ENCODE data around the gene CCT5.

DNA sequence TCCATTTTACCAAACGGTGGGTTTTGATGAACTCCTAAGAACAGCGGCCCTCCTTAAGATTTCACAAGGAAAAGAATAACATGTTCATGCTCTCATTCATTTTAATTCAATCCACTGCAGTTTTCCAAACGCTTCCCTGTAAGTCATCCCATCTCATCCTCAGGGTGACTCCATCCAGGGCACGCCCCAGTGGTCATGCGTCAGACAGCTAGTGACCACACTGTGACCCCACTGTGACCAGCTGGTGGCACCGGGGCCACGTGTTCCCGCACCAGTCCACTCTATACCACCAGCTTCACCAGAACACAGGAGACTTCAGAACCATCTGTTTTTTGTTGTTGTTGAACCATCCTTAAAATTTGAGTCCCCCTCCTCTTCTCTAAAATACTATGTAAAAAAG, 14.7 kb upstream of the CCT5 start:
- TF ChIP-seq TBL1XR1 (IDR thresholded peaks at IDR 0.05; ENCODE audit: low read depth, low read length) (no peak), RCOR1 (conservative IDR thresholded peaks at IDR 0.05; ENCODE audit: low read depth, low read length) (no peak), SUPT20H (IDR thresholded peaks at IDR 0.05; ENCODE audit: borderline replicate concordance, control insufficient read depth, low read depth, low read length) (no peak), TCF12 (IDR thresholded peaks at IDR 0.05; ENCODE audit: low read depth, low read length) (no peak), RAD21 (IDR thresholded peaks at IDR 0.05; ENCODE audit: insufficient read depth, low read depth, low read length) (no peak)
- TF ChIP-seq, protein P1, sequence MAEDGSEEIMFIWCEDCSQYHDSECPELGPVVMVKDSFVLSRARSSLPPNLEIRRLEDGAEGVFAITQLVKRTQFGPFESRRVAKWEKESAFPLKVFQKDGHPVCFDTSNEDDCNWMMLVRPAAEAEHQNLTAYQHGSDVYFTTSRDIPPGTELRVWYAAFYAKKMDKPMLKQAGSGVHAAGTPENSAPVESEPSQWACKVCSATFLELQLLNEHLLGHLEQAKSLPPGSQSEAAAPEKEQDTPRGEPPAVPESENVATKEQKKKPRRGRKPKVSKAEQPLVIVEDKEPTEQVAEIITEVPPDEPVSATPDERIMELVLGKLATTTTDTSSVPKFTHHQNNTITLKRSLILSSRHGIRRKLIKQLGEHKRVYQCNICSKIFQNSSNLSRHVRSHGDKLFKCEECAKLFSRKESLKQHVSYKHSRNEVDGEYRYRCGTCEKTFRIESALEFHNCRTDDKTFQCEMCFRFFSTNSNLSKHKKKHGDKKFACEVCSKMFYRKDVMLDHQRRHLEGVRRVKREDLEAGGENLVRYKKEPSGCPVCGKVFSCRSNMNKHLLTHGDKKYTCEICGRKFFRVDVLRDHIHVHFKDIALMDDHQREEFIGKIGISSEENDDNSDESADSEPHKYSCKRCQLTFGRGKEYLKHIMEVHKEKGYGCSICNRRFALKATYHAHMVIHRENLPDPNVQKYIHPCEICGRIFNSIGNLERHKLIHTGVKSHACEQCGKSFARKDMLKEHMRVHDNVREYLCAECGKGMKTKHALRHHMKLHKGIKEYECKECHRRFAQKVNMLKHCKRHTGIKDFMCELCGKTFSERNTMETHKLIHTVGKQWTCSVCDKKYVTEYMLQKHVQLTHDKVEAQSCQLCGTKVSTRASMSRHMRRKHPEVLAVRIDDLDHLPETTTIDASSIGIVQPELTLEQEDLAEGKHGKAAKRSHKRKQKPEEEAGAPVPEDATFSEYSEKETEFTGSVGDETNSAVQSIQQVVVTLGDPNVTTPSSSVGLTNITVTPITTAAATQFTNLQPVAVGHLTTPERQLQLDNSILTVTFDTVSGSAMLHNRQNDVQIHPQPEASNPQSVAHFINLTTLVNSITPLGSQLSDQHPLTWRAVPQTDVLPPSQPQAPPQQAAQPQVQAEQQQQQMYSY (CRISPR knock-in tag; IDR thresholded peaks at IDR 0.05), result no peak
- TF ChIP-seq, protein P2, sequence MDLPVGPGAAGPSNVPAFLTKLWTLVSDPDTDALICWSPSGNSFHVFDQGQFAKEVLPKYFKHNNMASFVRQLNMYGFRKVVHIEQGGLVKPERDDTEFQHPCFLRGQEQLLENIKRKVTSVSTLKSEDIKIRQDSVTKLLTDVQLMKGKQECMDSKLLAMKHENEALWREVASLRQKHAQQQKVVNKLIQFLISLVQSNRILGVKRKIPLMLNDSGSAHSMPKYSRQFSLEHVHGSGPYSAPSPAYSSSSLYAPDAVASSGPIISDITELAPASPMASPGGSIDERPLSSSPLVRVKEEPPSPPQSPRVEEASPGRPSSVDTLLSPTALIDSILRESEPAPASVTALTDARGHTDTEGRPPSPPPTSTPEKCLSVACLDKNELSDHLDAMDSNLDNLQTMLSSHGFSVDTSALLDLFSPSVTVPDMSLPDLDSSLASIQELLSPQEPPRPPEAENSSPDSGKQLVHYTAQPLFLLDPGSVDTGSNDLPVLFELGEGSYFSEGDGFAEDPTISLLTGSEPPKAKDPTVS (IDR thresholded peaks at IDR 0.05; ENCODE audit: low read depth, low read length), result no peak

Measured in GM12878 (cell line).